Measurements from ENCODE around the gene OBSL1. TPM values are rescaled to one million over a fixed set of nuclear protein-coding genes. Genes with fewer than 3 reads are reported as not detected.

OBSL1 gene
- total RNA-seq, 2 donors from 2014 or later, result 150 to 157 TPM

DNA sequence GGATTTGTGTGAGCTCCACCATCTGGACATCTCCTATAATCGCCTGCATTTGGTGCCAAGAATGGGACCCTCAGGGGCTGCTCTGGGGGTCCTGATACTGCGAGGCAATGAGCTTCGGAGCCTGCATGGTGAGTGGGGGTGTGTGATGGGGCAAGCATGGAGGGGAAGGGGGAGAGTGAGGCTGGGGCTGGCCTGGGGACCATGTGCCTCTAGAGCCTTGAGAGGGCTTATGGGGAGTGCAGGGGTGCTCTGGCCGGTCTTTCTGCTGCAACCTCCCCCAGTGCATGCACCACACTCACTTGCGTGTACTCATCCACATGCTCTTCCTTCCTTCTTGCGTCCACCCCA, 34.2 kb upstream of the OBSL1 start:
- Histone ChIP-seq H3K4me3 (no peak overlapping the region), H3K27ac (no peak overlapping the region), H3K9me3 (no peaks in the 10 kb centered on the region), H3K27me3 (no peaks in the 10 kb centered on the region), H3K36me3 (peaks cover 63% of the 10 kb centered on the region), H3K4me1 (peaks cover 0 to 9% of the 10 kb centered on the region in 2 donors)
- TF ChIP-seq, protein P1, sequence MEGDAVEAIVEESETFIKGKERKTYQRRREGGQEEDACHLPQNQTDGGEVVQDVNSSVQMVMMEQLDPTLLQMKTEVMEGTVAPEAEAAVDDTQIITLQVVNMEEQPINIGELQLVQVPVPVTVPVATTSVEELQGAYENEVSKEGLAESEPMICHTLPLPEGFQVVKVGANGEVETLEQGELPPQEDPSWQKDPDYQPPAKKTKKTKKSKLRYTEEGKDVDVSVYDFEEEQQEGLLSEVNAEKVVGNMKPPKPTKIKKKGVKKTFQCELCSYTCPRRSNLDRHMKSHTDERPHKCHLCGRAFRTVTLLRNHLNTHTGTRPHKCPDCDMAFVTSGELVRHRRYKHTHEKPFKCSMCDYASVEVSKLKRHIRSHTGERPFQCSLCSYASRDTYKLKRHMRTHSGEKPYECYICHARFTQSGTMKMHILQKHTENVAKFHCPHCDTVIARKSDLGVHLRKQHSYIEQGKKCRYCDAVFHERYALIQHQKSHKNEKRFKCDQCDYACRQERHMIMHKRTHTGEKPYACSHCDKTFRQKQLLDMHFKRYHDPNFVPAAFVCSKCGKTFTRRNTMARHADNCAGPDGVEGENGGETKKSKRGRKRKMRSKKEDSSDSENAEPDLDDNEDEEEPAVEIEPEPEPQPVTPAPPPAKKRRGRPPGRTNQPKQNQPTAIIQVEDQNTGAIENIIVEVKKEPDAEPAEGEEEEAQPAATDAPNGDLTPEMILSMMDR (IDR thresholded peaks at IDR 0.05), result no peak
- DNase-seq (ENCODE audit: low spot score), result no peak

DNA sequence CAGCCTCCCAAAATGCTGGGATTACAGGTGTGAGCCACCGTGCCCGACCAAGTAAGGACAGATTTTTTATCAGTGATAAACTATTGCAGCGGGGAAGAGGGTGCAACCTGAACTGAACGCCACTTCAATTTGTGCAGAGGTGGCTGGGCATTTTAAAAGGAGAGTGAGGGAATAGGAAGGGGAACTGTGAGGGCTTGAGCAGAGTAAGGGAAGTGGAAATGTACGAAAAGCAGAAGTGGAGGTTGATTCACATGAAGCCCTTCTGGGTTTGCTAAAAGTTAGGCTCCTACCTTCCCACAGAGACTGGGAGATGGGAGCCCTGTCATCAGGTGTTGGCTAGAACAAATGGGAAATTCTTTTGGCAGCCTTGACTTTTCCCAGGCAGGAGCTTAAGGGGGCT, 32.4 kb upstream of the OBSL1 start:
- no peak for DNase-seq (ENCODE audit: low spot score)
- no peak overlapping the region for H3K27ac ChIP-seq
- H3K36me3 ChIP-seq, result peaks cover 59% of the 10 kb centered on the region
- no peaks in the 10 kb centered on the region for H3K9me3 ChIP-seq
- TF ChIP-seq, protein P1 (IDR thresholded peaks at IDR 0.05), result no peak
- no peak overlapping the region for H3K4me3 ChIP-seq
- no peaks in the 10 kb centered on the region for H3K27me3 ChIP-seq
- H3K4me1 ChIP-seq, result peaks cover 0 to 4% of the 10 kb centered on the region in 2 donors

DNA sequence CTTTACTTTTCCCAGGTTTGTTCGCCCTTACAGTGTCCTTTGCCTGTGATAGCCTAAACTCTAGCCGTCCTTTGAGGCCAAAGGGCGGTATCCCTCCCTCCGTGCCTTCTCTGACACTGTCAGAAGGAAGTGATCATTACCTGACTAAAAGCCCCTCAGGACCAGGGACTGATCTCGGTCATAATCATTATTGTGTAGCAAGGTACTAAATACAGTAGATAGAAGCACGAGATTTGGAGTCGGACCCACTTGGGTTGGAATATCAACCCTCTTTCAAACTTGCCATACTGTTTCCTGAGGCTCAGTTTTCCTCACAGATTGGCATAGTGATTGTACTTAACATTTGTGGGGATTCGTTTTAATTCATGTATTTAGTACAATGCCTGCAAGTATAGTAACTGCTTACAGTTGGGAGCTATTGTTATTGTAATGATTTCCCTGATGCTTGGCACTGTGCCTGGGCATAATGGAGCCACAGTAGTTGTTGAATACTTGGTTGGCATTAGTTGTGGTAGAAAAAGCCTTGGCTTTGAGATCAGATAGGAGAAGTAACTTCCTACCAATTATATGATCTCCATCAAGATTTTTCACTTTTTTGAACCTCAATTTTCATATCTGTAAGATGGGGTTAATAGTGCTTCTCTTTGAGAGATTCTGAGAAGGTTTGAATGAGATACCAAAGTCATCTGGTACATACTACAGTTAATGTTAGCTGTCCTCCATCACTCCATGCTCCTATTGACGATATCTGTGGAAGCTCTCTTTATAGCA, 27.2 kb upstream of the OBSL1 start:
- Histone ChIP-seq H3K36me3 (peaks cover 15% of the 10 kb centered on the region), H3K27me3 (no peaks in the 10 kb centered on the region), H3K4me1 (peaks cover 0 to 23% of the 10 kb centered on the region in 2 donors), H3K9me3 (no peaks in the 10 kb centered on the region), H3K27ac (peak overlapping the region; percentile 89 to 98), H3K4me3 (peak overlapping the region; percentile 68 to 72)
- TF ChIP-seq, protein P1 (IDR thresholded peaks at IDR 0.05), result no peak
- DNase-seq (ENCODE audit: low spot score), result no peak

DNA sequence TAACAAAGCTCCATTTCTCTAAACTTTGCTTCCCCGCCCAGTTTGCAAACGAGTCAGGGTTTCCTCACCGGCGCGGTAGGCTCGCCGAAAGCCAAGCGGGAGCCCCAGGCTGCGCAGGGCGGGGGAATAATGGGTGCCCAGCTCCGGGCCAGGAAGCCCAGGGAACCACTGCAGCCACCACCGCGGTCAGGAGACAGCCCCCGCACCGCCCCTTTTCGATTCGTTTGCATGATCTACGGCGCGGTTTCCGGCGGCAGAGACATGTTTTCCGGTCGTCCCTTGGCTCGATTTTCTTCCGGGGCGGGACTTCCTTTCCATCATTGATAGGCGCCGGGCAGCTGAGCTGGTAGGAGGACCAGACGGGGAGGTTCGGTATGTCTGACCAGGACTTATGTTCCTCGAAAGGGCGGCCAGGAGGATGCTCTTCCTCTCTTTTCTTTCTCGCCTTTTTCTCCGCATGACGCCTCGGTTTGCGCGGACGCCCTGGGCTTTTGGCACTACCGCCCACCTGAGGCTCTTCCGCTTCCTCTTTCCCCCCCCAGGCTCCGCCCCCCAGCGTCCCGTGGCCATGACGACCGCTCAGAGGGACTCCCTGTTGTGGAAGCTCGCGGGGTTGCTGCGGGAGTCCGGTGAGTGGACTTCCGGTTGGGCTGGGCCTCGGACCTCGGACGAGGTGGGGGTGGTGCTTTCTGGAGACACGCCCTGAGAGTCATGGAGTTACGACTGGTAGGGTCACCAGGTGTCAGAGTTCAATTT, 26.4 kb upstream of the OBSL1 start, which contains the start of gene STK11IP:
TSS of gene STK11IP (plus strand) at position 306 of the 756 bp plus-strand sequence. CDS start at position 569, 263 bp downstream.
- peak; percentile 97 for DNase-seq (ENCODE audit: low spot score)
- peaks cover 0 to 23% of the 10 kb centered on the region in 2 donors for H3K4me1 ChIP-seq
- peak within 1 kb of the TSS; percentile 89 to 98 for H3K27ac ChIP-seq
- TF ChIP-seq, protein P1 (IDR thresholded peaks at IDR 0.05), result no peak
- H3K27me3 ChIP-seq, result no peaks in the 10 kb centered on the region
- H3K9me3 ChIP-seq, result no peaks in the 10 kb centered on the region
- peak within 1 kb of the TSS; percentile 68 to 72 for H3K4me3 ChIP-seq
- H3K36me3 ChIP-seq, result peaks cover 10% of the 10 kb centered on the region

DNA sequence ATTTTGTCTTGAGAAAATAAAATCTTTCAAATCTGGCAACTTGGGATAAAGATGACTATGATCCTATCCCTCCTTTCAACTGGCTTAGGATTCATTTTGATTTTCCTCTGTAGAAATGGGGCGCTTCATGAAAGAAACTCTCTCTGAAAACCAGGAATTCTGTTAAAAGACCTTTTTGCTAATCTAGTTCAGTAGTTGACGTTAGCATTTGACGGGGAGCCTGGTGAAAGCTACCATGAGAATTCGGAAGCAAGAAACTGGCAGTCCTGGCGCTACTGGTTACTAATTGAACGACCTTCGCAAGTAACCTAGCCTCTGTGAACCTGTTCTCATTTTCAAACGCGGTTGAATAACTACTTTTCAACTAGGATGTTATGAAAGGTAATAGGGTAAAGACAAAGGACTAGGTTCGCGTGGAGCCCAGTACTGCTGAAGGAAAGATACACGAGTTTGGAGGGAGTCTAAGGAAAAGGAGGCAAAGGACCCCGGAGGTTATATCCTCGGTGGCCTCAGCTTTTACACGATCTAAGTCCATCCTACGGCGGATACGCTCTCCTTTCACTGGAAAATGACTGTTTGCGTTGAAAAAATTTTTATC, 25.7 kb upstream of the OBSL1 start:
- TF ChIP-seq, protein P1 (IDR thresholded peaks at IDR 0.05), result no peak
- no peaks in the 10 kb centered on the region for H3K27me3 ChIP-seq
- H3K36me3 ChIP-seq, result peaks cover 4% of the 10 kb centered on the region

More for the DNA sequence above, 25.7 kb upstream of the OBSL1 start:
- peak overlapping the region; percentile 68 to 72 for H3K4me3 ChIP-seq
- DNase-seq (ENCODE audit: low spot score), result no peak
- H3K9me3 ChIP-seq, result no peaks in the 10 kb centered on the region
- peak overlapping the region; percentile 89 to 98 for H3K27ac ChIP-seq
- H3K4me1 ChIP-seq, result peaks cover 0 to 23% of the 10 kb centered on the region in 2 donors
